K562 (cell line): ENCODE data around the gene BNIP2. TPM values are rescaled to one million over a fixed set of nuclear protein-coding genes. Genes with fewer than 3 reads are reported as not detected.

Experiments
- ARHGAP35 ChIP-seq: fragments of 450-650 bp; IDR thresholded peaks from 2 replicates; pipeline ENCODE4 v1.6.1; 2018; ENCODE audit not compliant: partially characterized antibody
- CCNT2 ChIP-seq: IDR thresholded peaks from 2 replicates; pipeline ENCODE4 v1.6.1; 2011; ENCODE audit warnings: borderline replicate concordance, low read depth, mild to moderate bottlenecking, moderate library complexity, mixed read lengths, low read length; ENCODE audit not compliant: insufficient read length; ENCODE audit errors: extremely low read depth
- FOSL1 ChIP-seq: fragments of 200-800 bp; sonication (Bioruptor generic); conservative IDR thresholded peaks from 2 replicates; pipeline ENCODE4 v1.6.1; 2016; ENCODE audit warnings: missing genetic modification characterization, missing compliant biosample characterization
- HNRNPLL ChIP-seq: fragments of 200-400 bp; formaldehyde crosslinking; IDR thresholded peaks from 2 replicates; pipeline ENCODE4 v1.6.1; 2017; ENCODE audit warnings: low read length, low read depth, mild to moderate bottlenecking; ENCODE audit not compliant: poor library complexity, severe bottlenecking
- KAT7 ChIP-seq: sonication (generic); formaldehyde crosslinking; IDR thresholded peaks from 2 replicates; pipeline ENCODE4 v1.8.0; 2022; ENCODE audit warnings: missing genetic modification reagents, mild to moderate bottlenecking, borderline replicate concordance
- MIER1 ChIP-seq: fragments of 450-650 bp; IDR thresholded peaks from 2 replicates; pipeline ENCODE4 v1.6.1; 2016; ENCODE audit warnings: antibody characterized with exemption, mild to moderate bottlenecking, low read depth
- NR4A1 ChIP-seq, 2 experiments: fragments of 250-450 bp in 1 of 2; fragments of 450-650 bp in 1 of 2; sonication (Bioruptor Pico) in 1 of 2; IDR thresholded peaks; 2 replicates each; pipeline versions ENCODE4 v1.4.0 to v1.6.1; 2016 to 2020; ENCODE audit warnings: mild to moderate bottlenecking in 2 of 2, missing compliant biosample characterization in 1 of 2, missing genetic modification characterization in 1 of 2, moderate library complexity in 1 of 2
- RHOXF2B ChIP-seq: fragments of 250-450 bp; sonication (Bioruptor Pico); conservative IDR thresholded peaks from 2 replicates; pipeline ENCODE4 v1.5.1; 2021
- SAP30 ChIP-seq: fragments of 200-600 bp; sonication (generic); IDR thresholded peaks from 2 replicates; pipeline ENCODE4 v1.6.1; 2012; ENCODE audit warnings: borderline replicate concordance, low read depth, mild to moderate bottlenecking, moderate library complexity, low read length, control low read depth, inconsistent platforms; ENCODE audit not compliant: insufficient read depth, poor library complexity, severe bottlenecking
- STAG1 ChIP-seq: sonication (generic); formaldehyde crosslinking; IDR thresholded peaks from 2 replicates; pipeline ENCODE4 v1.5.0; 2020; ENCODE audit warnings: missing genetic modification reagents, borderline replicate concordance
- STAT5A ChIP-seq: IDR thresholded peaks from 2 replicates; pipeline ENCODE4 v1.6.1; 2012; ENCODE audit warnings: low read length, inconsistent platforms, borderline replicate concordance
- TAF9B ChIP-seq: fragments of 450-650 bp; IDR thresholded peaks from 2 replicates; pipeline ENCODE4 v1.6.1; 2018; ENCODE audit warnings: mild to moderate bottlenecking; ENCODE audit not compliant: partially characterized antibody
- TRIM25 ChIP-seq: fragments of 450-650 bp; IDR thresholded peaks from 2 replicates; pipeline ENCODE4 v1.7.0; 2016; ENCODE audit warnings: borderline replicate concordance
- XRCC3 ChIP-seq: fragments of 450-650 bp; IDR thresholded peaks from 2 replicates; pipeline ENCODE4 v1.6.1; 2017; ENCODE audit warnings: mild to moderate bottlenecking, moderate library complexity
- ZBED1 ChIP-seq: IDR thresholded peaks from 2 replicates; pipeline ENCODE4 v1.6.1; 2014
- ZNF143 ChIP-seq: sonication (generic); formaldehyde crosslinking; IDR thresholded peaks from 2 replicates; pipeline ENCODE4 v1.9.0; 2022; ENCODE audit warnings: mild to moderate bottlenecking, missing genetic modification reagents
- ZNF184 ChIP-seq: sonication (generic); formaldehyde crosslinking; IDR thresholded peaks from 2 replicates; pipeline ENCODE4 v1.5.0; 2020; ENCODE audit warnings: missing genetic modification reagents
- polyA plus RNA-seq, 8 experiments: library from polyadenylated mRNA; depleted of rRNA in 4 of 8; stranded (reverse) in 5 of 8; unstranded in 3 of 8; fragments of >200 nt; fragmentation: Nextera tagmentation in 2 of 8; fragmentation: Illumina TruSeq in 1 of 8; extraction: Ambion mirVana in 2 of 8; extraction: Trizol in 1 of 8; gene quantifications; 2 replicates each; pipeline versions ENCODE4 v1.2.1 to v1.2.3, GENCODE V29; 2011 to 2014; ENCODE audit warnings: inconsistent platforms in 1 of 8, missing spikeins in 1 of 8
- total RNA-seq, 7 experiments: library from RNA; depleted of rRNA in 6 of 7; stranded (reverse); fragments of >200 nt in 6 of 7; fragmentation: Illumina TruSeq in 2 of 7; extraction: Trizol in 2 of 7; gene quantifications; 2 replicates each; pipeline versions ENCODE4 v1.2.1 to v1.2.3, GENCODE V29; 2011 to 2021; ENCODE audit warnings: low replicate concordance in 1 of 7
- TF ChIP-seq, protein P1 (sequence below): IDR thresholded peaks from 2 replicates; pipeline ENCODE4 v1.6.1; 2011; ENCODE audit warnings: borderline replicate concordance, low read depth, mild to moderate bottlenecking, moderate library complexity, low read length; ENCODE audit not compliant: insufficient read depth, poor library complexity, severe bottlenecking
- TF ChIP-seq, protein P2 (sequence below): fragments of 450-650 bp; IDR thresholded peaks from 2 replicates; pipeline ENCODE4 v1.6.1; 2016
- TF ChIP-seq, protein P3 (sequence below): fragments of 250-450 bp; sonication (Bioruptor Pico); IDR thresholded peaks from 2 replicates; pipeline ENCODE4 v1.4.0; 2020; ENCODE audit warnings: mild to moderate bottlenecking

The BNIP2 gene
- total and polyA plus RNA-seq, 9 of the 15 experiments (the other 6 are each of a cell fraction or from before 2014, with no cell fraction given), result 19.6 to 88.0 (median 52.5) TPM

GRCh38 chr15:59688782-59689625, at the start of gene BNIP2 (continued):
- TF ChIP-seq, protein P1, sequence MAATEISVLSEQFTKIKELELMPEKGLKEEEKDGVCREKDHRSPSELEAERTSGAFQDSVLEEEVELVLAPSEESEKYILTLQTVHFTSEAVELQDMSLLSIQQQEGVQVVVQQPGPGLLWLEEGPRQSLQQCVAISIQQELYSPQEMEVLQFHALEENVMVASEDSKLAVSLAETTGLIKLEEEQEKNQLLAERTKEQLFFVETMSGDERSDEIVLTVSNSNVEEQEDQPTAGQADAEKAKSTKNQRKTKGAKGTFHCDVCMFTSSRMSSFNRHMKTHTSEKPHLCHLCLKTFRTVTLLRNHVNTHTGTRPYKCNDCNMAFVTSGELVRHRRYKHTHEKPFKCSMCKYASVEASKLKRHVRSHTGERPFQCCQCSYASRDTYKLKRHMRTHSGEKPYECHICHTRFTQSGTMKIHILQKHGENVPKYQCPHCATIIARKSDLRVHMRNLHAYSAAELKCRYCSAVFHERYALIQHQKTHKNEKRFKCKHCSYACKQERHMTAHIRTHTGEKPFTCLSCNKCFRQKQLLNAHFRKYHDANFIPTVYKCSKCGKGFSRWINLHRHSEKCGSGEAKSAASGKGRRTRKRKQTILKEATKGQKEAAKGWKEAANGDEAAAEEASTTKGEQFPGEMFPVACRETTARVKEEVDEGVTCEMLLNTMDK, result no peak
- TF ChIP-seq XRCC3 (no peak), ARHGAP35 (no peak), STAT5A (no peak), MIER1 (no peak), ZNF143 (peak; percentile 42; the same call in 1 of the 2 replicates), RHOXF2B (CRISPR knock-in tag) (no peak), SAP30 (peak; percentile 35), HNRNPLL (peak; percentile 61), TRIM25 (no peak), KAT7 (peak; percentile 94; the same call in 1 of the 2 replicates), NR4A1 (CRISPR knock-in tag; IDR thresholded peaks at IDR 0.05) (peak; percentile 83; the same call in 1 of the 2 replicates), NR4A1 (tag; IDR thresholded peaks at IDR 0.05) (no peak), FOSL1 (tag) (no peak), STAG1 (CRISPR knock-in tag) (no peak), ZBED1 (no peak), ZNF184 (CRISPR knock-in tag) (no peak), TAF9B (peak; percentile 54), CCNT2 (peak; percentile 72)
- TF ChIP-seq, protein P2, sequence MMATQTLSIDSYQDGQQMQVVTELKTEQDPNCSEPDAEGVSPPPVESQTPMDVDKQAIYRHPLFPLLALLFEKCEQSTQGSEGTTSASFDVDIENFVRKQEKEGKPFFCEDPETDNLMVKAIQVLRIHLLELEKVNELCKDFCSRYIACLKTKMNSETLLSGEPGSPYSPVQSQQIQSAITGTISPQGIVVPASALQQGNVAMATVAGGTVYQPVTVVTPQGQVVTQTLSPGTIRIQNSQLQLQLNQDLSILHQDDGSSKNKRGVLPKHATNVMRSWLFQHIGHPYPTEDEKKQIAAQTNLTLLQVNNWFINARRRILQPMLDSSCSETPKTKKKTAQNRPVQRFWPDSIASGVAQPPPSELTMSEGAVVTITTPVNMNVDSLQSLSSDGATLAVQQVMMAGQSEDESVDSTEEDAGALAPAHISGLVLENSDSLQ, result peak; percentile 37; the same call in 1 of the 2 replicates
- TF ChIP-seq, protein P3, sequence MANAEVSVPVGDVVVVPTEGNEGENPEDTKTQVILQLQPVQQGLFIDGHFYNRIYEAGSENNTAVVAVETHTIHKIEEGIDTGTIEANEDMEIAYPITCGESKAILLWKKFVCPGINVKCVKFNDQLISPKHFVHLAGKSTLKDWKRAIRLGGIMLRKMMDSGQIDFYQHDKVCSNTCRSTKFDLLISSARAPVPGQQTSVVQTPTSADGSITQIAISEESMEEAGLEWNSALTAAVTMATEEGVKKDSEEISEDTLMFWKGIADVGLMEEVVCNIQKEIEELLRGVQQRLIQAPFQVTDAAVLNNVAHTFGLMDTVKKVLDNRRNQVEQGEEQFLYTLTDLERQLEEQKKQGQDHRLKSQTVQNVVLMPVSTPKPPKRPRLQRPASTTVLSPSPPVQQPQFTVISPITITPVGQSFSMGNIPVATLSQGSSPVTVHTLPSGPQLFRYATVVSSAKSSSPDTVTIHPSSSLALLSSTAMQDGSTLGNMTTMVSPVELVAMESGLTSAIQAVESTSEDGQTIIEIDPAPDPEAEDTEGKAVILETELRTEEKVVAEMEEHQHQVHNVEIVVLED (CRISPR knock-in tag), result peak; percentile 66
